Endothelial cell of umbilical vein (primary cell): ENCODE data around the gene MAGEB17. TPM values are rescaled to one million over a fixed set of nuclear protein-coding genes. Genes with fewer than 3 reads are reported as not detected.

Experiments
- Bru-seq: library from RNA; stranded (reverse); fragments of 400-500 nt; gene quantifications from one replicate; lab custom pipeline; 2021; lab: Mats Ljungman, UMichigan
- BruChase-seq, 2 experiments: library from RNA; stranded (reverse); fragments of 400-500 nt; gene quantifications; one replicate each; lab custom pipeline; 2021; lab: Mats Ljungman, UMichigan
- BruUV-seq: library from RNA; stranded (reverse); fragments of 400-500 nt; replicated peaks from 2 replicates; lab custom pipeline; 2021; lab: Mats Ljungman, UMichigan
- CTCF ChIA-PET: fragments of 300-600, 350-600 bp; sonication (Branson Sonifier 250); formaldehyde crosslinking; loops from one replicate; lab custom pipeline; 2021; ENCODE audit warnings: antibody characterized with exemption, inconsistent platforms; lab: Charles Lee
- POLR2A ChIA-PET: fragments of 300-600, 350-600 bp; sonication (Branson Sonifier 250); formaldehyde crosslinking; loops from one replicate; lab custom pipeline; 2021; ENCODE audit warnings: antibody characterized with exemption, inconsistent platforms; lab: Charles Lee
- DNase-seq: peaks from one replicate; pipeline ENCODE4 v3.0.0-alpha.2; 2011; ENCODE audit warnings: low read depth, low spot score
- FAIRE-seq: peaks from 2 replicates; lab custom pipeline; 2011; peaks lifted over from hg19 to GRCh38; lab: Jason Lieb, UNC
- H2AFZ ChIP-seq: 2 replicates; pipeline ENCODE4 v1.6.0; 2012; ENCODE audit warnings: low read depth, low read length, control low read depth, inconsistent platforms
- H3K27ac ChIP-seq: 2 replicates; pipeline ENCODE4 v1.5.1; 2011; ENCODE audit warnings: low read depth, mild to moderate bottlenecking, control low read depth, low read length, moderate library complexity; ENCODE audit not compliant: insufficient read depth
- H3K27me3 ChIP-seq, 2 experiments: 2 replicates each; pipeline versions ENCODE4 v1.6.0 to v1.6.1; 2011; ENCODE audit warnings: low read length in 2 of 2, mixed read lengths in 1 of 2; ENCODE audit not compliant: control insufficient read depth in 2 of 2, insufficient read depth in 2 of 2
- H3K36me3 ChIP-seq, 2 experiments: 2 replicates in 1 of 2; 3 replicates in 1 of 2; pipeline ENCODE4 v1.5.1; 2011; ENCODE audit warnings: low read length in 2 of 2, mild to moderate bottlenecking in 1 of 2, moderate library complexity in 1 of 2; ENCODE audit not compliant: control insufficient read depth in 2 of 2, insufficient read depth in 2 of 2; ENCODE audit errors: extremely low read depth in 1 of 2
- H3K4me1 ChIP-seq: 3 replicates; pipeline ENCODE4 v1.5.1; 2011; ENCODE audit warnings: mild to moderate bottlenecking, low read length; ENCODE audit not compliant: control insufficient read depth, insufficient read depth; ENCODE audit errors: extremely low read depth
- H3K4me2 ChIP-seq: 2 replicates; pipeline ENCODE4 v1.6.1; 2011; ENCODE audit warnings: low read length, control low read depth, mixed read lengths; ENCODE audit not compliant: insufficient read depth
- H3K4me3 ChIP-seq, 3 experiments: fragments of 200-600 bp in 1 of 3; sonication (generic), shearing (Covaris generic) in 1 of 3; replicated peaks in 1 of 3; 2 replicates each; pipeline ENCODE4 v1.5.1; 2011 to 2016; ENCODE audit warnings: control low read depth in 3 of 3, low read length in 3 of 3, mild to moderate bottlenecking in 2 of 3, inconsistent platforms in 1 of 3, low read depth in 1 of 3, moderate library complexity in 1 of 3; ENCODE audit not compliant: insufficient read depth in 1 of 3
- H3K79me2 ChIP-seq: 2 replicates; pipeline ENCODE4 v1.6.0; 2012; ENCODE audit warnings: low read length, inconsistent platforms; ENCODE audit not compliant: control insufficient read depth, insufficient read depth
- H3K9ac ChIP-seq: replicated peaks from 2 replicates; pipeline ENCODE3; 2011; ENCODE audit warnings: low read length, control low read depth; ENCODE audit not compliant: insufficient read depth; ENCODE audit errors: extremely low read depth
- H3K9me1 ChIP-seq: replicated peaks from 3 replicates; pipeline ENCODE4 v1.6.0; 2011; ENCODE audit warnings: mild to moderate bottlenecking, low read length; ENCODE audit not compliant: control insufficient read depth, insufficient read depth; ENCODE audit errors: extremely low read depth
- H3K9me3 ChIP-seq: replicated peaks from 2 replicates; pipeline ENCODE4 v1.5.1; 2012; ENCODE audit warnings: low read length, inconsistent platforms; ENCODE audit not compliant: control insufficient read depth, insufficient read depth
- H4K20me1 ChIP-seq: replicated peaks from 2 replicates; pipeline ENCODE3; 2011; ENCODE audit warnings: mild to moderate bottlenecking, low read length; ENCODE audit not compliant: control insufficient read depth, insufficient read depth; ENCODE audit errors: extremely low read depth
- GATA2 ChIP-seq: IDR thresholded peaks from 2 replicates; pipeline ENCODE4 v1.7.0; 2011; ENCODE audit warnings: low read depth, mild to moderate bottlenecking, moderate library complexity, mixed read lengths, low read length; ENCODE audit not compliant: insufficient read length, insufficient read depth
- MYC ChIP-seq: IDR thresholded peaks from one replicate; pipeline ENCODE4 v1.6.1; 2011; ENCODE audit warnings: mild to moderate bottlenecking, low read depth, low read length
- POLR2A ChIP-seq: IDR thresholded peaks from 2 replicates; pipeline ENCODE4 v1.6.1; 2012; ENCODE audit warnings: low read depth, mild to moderate bottlenecking, control low read depth, low read length
- dilution Hi-C: fragments of 300-500 bp; cut with MboI; formaldehyde crosslinking; loops from one replicate; pipeline ENCODE4 v1.15.0; 2019; ENCODE audit warnings: low sequenced_read_pairs; ENCODE audit not compliant: extremely low pct_ligation_motif_present
- intact Hi-C: fragments of 100-400 bp; cut with micrococcal nuclease; formaldehyde crosslinking; loops from one replicate; pipeline ENCODE4 v1.10.0; 2022
- long read RNA-seq: library from polyadenylated mRNA; stranded (forward); transcript quantifications from one replicate; pipeline ENCODE4 v2.0.0, GENCODE V29; 2021
- polyA minus RNA-seq, 3 experiments: library from RNA; depleted of rRNA, polyadenylated mRNA; stranded (reverse); fragments of >200 nt; gene quantifications; 1 replicate in 1 of 3; 2 replicates in 2 of 3; pipeline ENCODE4 v1.2.3, GENCODE V29; 2011
- polyA plus RNA-seq, 4 experiments: library from polyadenylated mRNA; depleted of rRNA in 3 of 4; stranded (reverse) in 3 of 4; unstranded in 1 of 4; fragments of >200 nt; gene quantifications; 2 replicates each; pipeline versions ENCODE4 v1.2.1 to v1.2.3, GENCODE V29; 2011 to 2012; ENCODE audit warnings: missing spikeins in 1 of 4
- total RNA-seq: library from RNA; stranded (reverse); gene quantifications from 2 replicates; pipeline ENCODE4 v1.2.3, GENCODE V29; 2021
- TF ChIP-seq, protein P1 (sequence below), 2 donors: IDR thresholded peaks; 1 replicate in 1 of 2; 2 replicates in 1 of 2; pipeline ENCODE4 v1.5.1; 2011; ENCODE audit warnings: low read length in 2 of 2, mild to moderate bottlenecking in 2 of 2, moderate library complexity in 2 of 2, control low read depth in 1 of 2, inconsistent platforms in 1 of 2, low read depth in 1 of 2; ENCODE audit not compliant: insufficient read depth in 1 of 2; ENCODE audit errors: extremely low read depth in 1 of 2

The MAGEB17 gene, protein sequence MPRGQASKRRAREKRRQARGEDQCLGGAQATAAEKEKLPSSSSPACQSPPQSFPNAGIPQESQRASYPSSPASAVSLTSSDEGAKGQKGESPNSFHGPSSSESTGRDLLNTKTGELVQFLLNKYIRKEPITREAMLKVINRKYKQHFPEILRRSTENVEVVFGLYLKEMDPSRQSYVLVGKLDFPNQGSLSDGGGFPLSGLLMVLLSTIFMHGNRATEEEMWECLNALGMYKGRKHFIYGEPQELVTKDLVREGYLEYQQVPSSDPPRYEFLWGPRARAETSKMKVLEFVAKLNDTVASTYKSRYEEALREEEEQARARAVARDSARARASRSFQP
- total RNA-seq (not detected in 2 replicates), polyA plus RNA-seq (not detected in 2 replicates), polyA minus RNA-seq (not detected in 2 replicates), Bru-seq, nascent RNA (not detected), BruChase-seq, experiment 1, labeled RNA remaining after a 6-hour chase (percentile 23 among the genes with signal in this experiment), BruChase-seq, experiment 2, labeled RNA remaining after a 2-hour chase (percentile 14 among the genes with signal in this experiment)
- polyA plus RNA-seq (2011; cell fraction: cytosol; rRNA removed) = not detected in 2 replicates
- 0.13 TPM in 1 of 2 replicates, not detected in the other for polyA plus RNA-seq (2011; cell fraction: nucleus; rRNA removed)
- polyA plus RNA-seq (2012) = not detected in 2 replicates
- polyA minus RNA-seq (2011; cell fraction: cytosol; rRNA and poly(A)+ RNA removed) = not detected
- not detected in 2 replicates for polyA minus RNA-seq (2011; cell fraction: nucleus; rRNA and poly(A)+ RNA removed)
- long read RNA-seq = 0 reads

DNA sequence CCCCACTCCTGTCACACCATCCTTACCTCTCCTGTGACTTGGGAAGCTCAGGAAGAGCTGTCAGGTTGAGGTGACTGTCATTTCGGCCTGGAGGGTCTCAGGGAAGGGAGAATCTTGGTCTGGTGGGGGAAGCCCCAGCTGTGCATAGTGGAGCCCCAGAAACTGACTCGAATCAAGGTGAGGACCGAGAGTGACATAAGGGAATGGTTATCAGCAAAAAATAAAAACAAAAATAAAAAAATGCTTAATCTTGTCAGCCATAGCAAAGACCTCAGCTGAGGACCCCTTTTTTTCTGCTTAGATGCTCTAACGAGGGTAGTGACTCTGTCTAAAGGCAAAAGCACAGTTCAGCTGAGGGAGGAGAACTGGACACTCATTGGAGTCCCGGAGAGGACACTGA is at the start of gene MAGEB17:
Gene MAGEB17 (plus strand): TSS at position 301 of the 400 bp plus-strand sequence. CDS start 2,902 bp downstream, outside the sequence.
- BruUV-seq = no TSS peak
- H3K79me2 ChIP-seq = no peaks in the 10 kb centered on the region
- no peaks in the 10 kb centered on the region for H3K27me3 ChIP-seq
- dilution Hi-C loops (no loop called here), intact Hi-C loops (no loop called here)
- no peak within 1 kb of the TSS for H2AFZ ChIP-seq
- no peak within 1 kb of the TSS for H3K27ac ChIP-seq
- POLR2A ChIA-PET = no interaction called here
- H3K4me1 ChIP-seq = no peaks in the 10 kb centered on the region
- H4K20me1 ChIP-seq = no peaks in the 10 kb centered on the region
- H3K9me3 ChIP-seq = no peaks in the 10 kb centered on the region
- DNase-seq = no peak
- no peaks in the 10 kb centered on the region for H3K9me1 ChIP-seq
- no peak for TF ChIP-seq POLR2A
- no peak for TF ChIP-seq GATA2
- TF ChIP-seq MYC = no peak
- TF ChIP-seq, protein P1, sequence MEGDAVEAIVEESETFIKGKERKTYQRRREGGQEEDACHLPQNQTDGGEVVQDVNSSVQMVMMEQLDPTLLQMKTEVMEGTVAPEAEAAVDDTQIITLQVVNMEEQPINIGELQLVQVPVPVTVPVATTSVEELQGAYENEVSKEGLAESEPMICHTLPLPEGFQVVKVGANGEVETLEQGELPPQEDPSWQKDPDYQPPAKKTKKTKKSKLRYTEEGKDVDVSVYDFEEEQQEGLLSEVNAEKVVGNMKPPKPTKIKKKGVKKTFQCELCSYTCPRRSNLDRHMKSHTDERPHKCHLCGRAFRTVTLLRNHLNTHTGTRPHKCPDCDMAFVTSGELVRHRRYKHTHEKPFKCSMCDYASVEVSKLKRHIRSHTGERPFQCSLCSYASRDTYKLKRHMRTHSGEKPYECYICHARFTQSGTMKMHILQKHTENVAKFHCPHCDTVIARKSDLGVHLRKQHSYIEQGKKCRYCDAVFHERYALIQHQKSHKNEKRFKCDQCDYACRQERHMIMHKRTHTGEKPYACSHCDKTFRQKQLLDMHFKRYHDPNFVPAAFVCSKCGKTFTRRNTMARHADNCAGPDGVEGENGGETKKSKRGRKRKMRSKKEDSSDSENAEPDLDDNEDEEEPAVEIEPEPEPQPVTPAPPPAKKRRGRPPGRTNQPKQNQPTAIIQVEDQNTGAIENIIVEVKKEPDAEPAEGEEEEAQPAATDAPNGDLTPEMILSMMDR (IDR thresholded peaks at IDR 0.05; ENCODE audit: extremely low read depth in 1 of 2, insufficient read depth in 1 of 2, low read depth in 1 of 2, low read length in 2 of 2) = no peak
- no peak for FAIRE-seq
- no peak within 1 kb of the TSS for H3K4me3 ChIP-seq
- CTCF ChIA-PET = no interaction called here
- no peak within 1 kb of the TSS for H3K4me2 ChIP-seq
- no peak within 1 kb of the TSS for H3K9ac ChIP-seq
- no peaks in the 10 kb centered on the region for H3K36me3 ChIP-seq
